ENCODE data around the gene LRRC28.

LRRC28 gene

GRCh38 chr15:99414755-99415731, 163.8 kb downstream of the LRRC28 start:
- no peak for DNase-seq (ENCODE audit: extremely low read depth in 1 of 2, low read depth in 1 of 2)

- DNase-seq (ENCODE audit: extremely low read depth in 1 of 2, low read depth in 1 of 2), result no peak
Observed at GRCh38 chr15:99416191-99417188, 165.2 kb downstream of the LRRC28 start.

GRCh38 chr15:99421172-99421656, 169.9 kb downstream of the LRRC28 start:
- no peak for DNase-seq (ENCODE audit: extremely low read depth in 1 of 2, low read depth in 1 of 2)

GRCh38 chr15:99421758-99422157, 170.5 kb downstream of the LRRC28 start:
- DNase-seq (ENCODE audit: extremely low read depth in 1 of 2, low read depth in 1 of 2), result no peak

- DNase-seq (ENCODE audit: extremely low read depth in 1 of 2, low read depth in 1 of 2), result no peak
Observed at GRCh38 chr15:99423186-99424130, 172.2 kb downstream of the LRRC28 start.

GRCh38 chr15:99424131-99424571, 172.9 kb downstream of the LRRC28 start:
- no peak for DNase-seq (ENCODE audit: extremely low read depth in 1 of 2, low read depth in 1 of 2)

- DNase-seq (ENCODE audit: extremely low read depth in 1 of 2, low read depth in 1 of 2), result peak; percentile 37 to 62
Observed at GRCh38 chr15:99424978-99425656, 173.8 kb downstream of the LRRC28 start.

- DNase-seq (ENCODE audit: extremely low read depth in 1 of 2, low read depth in 1 of 2), result no peak
Observed at GRCh38 chr15:99425657-99426301, 174.5 kb downstream of the LRRC28 start.

- no peak for DNase-seq (ENCODE audit: extremely low read depth in 1 of 2, low read depth in 1 of 2)
Observed at GRCh38 chr15:99426431-99427105, 175.3 kb downstream of the LRRC28 start.

- DNase-seq (ENCODE audit: extremely low read depth in 1 of 2, low read depth in 1 of 2), result no peak
Observed at GRCh38 chr15:99427210-99427609, 175.9 kb downstream of the LRRC28 start.

GRCh38 chr15:99427668-99428361, 176.5 kb downstream of the LRRC28 start:
- DNase-seq (ENCODE audit: extremely low read depth in 1 of 2, low read depth in 1 of 2), result no peak

- no peak for DNase-seq (ENCODE audit: extremely low read depth in 1 of 2, low read depth in 1 of 2)
Observed at GRCh38 chr15:99429681-99430081, 178.4 kb downstream of the LRRC28 start.

GRCh38 chr15:99430881-99431401, 179.7 kb downstream of the LRRC28 start:
- DNase-seq (ENCODE audit: extremely low read depth in 1 of 2, low read depth in 1 of 2), result no peak

GRCh38 chr15:99431661-99432091, 180.4 kb downstream of the LRRC28 start:
- DNase-seq (ENCODE audit: extremely low read depth in 1 of 2, low read depth in 1 of 2), result no peak

GRCh38 chr15:99432271-99433025, 181.2 kb downstream of the LRRC28 start:
- no peak for DNase-seq (ENCODE audit: extremely low read depth in 1 of 2, low read depth in 1 of 2)

GRCh38 chr15:99433026-99433756, 181.9 kb downstream of the LRRC28 start:
- no peak for DNase-seq (ENCODE audit: extremely low read depth in 1 of 2, low read depth in 1 of 2)

Data from stimulated activated CD8-positive, alpha-beta memory T cell treated with anti-CD3 and anti-CD28 coated beads, Interleukin-7, amount 100 ng/mL, for 48 hours (primary cell).